Measurements from ENCODE around the gene GNAT2.
A peak's percentile ranks its signal among the peaks of the same experiment; 100 is the strongest.

The GNAT2 gene

DNA sequence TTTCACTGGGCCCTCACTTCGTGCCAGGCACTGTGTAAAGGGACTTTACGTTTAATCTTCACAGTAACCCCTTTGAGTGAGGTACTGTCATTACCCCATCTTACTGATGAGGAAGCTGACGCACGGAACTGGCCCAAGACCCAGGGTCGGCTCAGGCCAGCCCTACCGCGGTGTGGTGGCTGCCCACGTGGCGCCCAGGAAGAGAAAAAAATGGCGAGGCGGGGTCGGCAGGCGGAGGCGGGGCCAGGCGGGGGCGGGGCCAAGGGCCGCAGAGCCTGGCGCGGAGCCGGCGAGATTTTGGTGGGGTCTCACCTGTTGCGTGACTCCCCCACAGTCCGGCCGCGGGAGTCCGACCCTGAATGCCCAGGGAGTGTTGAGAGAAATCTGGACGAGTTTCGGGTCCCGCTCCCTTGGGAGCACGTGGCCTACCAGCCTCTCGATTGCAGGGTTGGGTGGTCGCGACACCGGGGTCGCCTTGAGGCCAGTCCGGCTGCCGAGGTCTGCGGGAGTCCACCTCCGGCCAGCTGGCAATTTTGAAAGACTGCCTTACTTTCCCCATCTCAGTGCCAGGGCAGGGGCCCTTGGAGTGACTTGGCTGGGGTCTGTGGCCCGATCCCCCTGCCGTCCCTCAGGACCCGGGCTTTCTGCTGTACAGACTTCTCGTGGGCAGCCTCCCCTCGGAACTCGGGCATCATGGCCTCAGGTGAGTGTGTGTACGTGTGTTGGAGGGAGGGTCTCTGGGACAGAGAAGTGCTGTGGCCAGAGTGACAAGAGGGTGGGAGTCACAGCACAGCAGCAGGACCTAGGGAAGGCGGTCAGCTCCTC, at the start of gene GNAT2, which contains the start of gene AMPD2 (continued):
- TF ChIP-seq, protein P1, sequence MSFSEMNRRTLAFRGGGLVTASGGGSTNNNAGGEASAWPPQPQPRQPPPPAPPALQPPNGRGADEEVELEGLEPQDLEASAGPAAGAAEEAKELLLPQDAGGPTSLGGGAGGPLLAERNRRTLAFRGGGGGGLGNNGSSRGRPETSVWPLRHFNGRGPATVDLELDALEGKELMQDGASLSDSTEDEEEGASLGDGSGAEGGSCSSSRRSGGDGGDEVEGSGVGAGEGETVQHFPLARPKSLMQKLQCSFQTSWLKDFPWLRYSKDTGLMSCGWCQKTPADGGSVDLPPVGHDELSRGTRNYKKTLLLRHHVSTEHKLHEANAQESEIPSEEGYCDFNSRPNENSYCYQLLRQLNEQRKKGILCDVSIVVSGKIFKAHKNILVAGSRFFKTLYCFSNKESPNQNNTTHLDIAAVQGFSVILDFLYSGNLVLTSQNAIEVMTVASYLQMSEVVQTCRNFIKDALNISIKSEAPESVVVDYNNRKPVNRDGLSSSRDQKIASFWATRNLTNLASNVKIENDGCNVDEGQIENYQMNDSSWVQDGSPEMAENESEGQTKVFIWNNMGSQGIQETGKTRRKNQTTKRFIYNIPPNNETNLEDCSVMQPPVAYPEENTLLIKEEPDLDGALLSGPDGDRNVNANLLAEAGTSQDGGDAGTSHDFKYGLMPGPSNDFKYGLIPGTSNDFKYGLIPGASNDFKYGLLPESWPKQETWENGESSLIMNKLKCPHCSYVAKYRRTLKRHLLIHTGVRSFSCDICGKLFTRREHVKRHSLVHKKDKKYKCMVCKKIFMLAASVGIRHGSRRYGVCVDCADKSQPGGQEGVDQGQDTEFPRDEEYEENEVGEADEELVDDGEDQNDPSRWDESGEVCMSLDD (tag by site-specific recombination; IDR thresholded peaks at IDR 0.05) = no peak
- TF ChIP-seq ZNF184 (tag by site-specific recombination; IDR thresholded peaks at IDR 0.05) = no peak
- no peak; the same call in 1 of the 2 replicates for TF ChIP-seq ZNF660 (tag by site-specific recombination; IDR thresholded peaks at IDR 0.05)
- no peak for TF ChIP-seq ZNF404 (tag by site-specific recombination; IDR thresholded peaks at IDR 0.05)
- TF ChIP-seq, protein P2, sequence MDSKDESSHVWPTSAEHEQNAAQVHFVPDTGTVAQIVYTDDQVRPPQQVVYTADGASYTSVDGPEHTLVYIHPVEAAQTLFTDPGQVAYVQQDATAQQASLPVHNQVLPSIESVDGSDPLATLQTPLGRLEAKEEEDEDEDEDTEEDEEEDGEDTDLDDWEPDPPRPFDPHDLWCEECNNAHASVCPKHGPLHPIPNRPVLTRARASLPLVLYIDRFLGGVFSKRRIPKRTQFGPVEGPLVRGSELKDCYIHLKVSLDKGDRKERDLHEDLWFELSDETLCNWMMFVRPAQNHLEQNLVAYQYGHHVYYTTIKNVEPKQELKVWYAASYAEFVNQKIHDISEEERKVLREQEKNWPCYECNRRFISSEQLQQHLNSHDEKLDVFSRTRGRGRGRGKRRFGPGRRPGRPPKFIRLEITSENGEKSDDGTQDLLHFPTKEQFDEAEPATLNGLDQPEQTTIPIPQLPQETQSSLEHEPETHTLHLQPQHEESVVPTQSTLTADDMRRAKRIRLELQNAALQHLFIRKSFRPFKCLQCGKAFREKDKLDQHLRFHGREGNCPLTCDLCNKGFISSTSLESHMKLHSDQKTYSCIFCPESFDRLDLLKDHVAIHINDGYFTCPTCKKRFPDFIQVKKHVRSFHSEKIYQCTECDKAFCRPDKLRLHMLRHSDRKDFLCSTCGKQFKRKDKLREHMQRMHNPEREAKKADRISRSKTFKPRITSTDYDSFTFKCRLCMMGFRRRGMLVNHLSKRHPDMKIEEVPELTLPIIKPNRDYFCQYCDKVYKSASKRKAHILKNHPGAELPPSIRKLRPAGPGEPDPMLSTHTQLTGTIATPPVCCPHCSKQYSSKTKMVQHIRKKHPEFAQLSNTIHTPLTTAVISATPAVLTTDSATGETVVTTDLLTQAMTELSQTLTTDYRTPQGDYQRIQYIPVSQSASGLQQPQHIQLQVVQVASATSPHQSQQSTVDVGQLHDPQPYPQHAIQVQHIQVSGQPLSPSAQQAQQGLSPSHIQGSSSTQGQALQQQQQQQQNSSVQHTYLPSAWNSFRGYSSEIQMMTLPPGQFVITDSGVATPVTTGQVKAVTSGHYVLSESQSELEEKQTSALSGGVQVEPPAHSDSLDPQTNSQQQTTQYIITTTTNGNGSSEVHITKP (tag by site-specific recombination; IDR thresholded peaks at IDR 0.05) = peak; percentile 14; the same call in 1 of the 2 replicates
- no peak for TF ChIP-seq ZNF658 (tag by site-specific recombination; IDR thresholded peaks at IDR 0.05)
- TF ChIP-seq ZNF473 (tag by site-specific recombination; IDR thresholded peaks at IDR 0.05) = no peak
- no peak for TF ChIP-seq ZNF223 (tag by site-specific recombination; IDR thresholded peaks at IDR 0.05)
- no peak for TF ChIP-seq ZNF266 (tag by site-specific recombination; IDR thresholded peaks at IDR 0.05; ENCODE audit: low read depth)
- no peak for TF ChIP-seq ZNF558 (tag by site-specific recombination; IDR thresholded peaks at IDR 0.05)
- TF ChIP-seq KLF10 (tag by site-specific recombination; IDR thresholded peaks at IDR 0.05) = peak; percentile 51
- TF ChIP-seq ZNF561 (tag by site-specific recombination; IDR thresholded peaks at IDR 0.05; ENCODE audit: borderline replicate concordance) = 0 out of 2 replicates have a peak, but pooled peaks have one; percentile 17
- no peak for TF ChIP-seq ZNF830 (tag by site-specific recombination; IDR thresholded peaks at IDR 0.05; ENCODE audit: low read depth)
- TF ChIP-seq KLF7 (tag by site-specific recombination; IDR thresholded peaks at IDR 0.05; ENCODE audit: borderline replicate concordance) = no peak
- peak; percentile 94 for TF ChIP-seq ZNF600 (tag by site-specific recombination; IDR thresholded peaks at IDR 0.05)
- TF ChIP-seq, protein P3, sequence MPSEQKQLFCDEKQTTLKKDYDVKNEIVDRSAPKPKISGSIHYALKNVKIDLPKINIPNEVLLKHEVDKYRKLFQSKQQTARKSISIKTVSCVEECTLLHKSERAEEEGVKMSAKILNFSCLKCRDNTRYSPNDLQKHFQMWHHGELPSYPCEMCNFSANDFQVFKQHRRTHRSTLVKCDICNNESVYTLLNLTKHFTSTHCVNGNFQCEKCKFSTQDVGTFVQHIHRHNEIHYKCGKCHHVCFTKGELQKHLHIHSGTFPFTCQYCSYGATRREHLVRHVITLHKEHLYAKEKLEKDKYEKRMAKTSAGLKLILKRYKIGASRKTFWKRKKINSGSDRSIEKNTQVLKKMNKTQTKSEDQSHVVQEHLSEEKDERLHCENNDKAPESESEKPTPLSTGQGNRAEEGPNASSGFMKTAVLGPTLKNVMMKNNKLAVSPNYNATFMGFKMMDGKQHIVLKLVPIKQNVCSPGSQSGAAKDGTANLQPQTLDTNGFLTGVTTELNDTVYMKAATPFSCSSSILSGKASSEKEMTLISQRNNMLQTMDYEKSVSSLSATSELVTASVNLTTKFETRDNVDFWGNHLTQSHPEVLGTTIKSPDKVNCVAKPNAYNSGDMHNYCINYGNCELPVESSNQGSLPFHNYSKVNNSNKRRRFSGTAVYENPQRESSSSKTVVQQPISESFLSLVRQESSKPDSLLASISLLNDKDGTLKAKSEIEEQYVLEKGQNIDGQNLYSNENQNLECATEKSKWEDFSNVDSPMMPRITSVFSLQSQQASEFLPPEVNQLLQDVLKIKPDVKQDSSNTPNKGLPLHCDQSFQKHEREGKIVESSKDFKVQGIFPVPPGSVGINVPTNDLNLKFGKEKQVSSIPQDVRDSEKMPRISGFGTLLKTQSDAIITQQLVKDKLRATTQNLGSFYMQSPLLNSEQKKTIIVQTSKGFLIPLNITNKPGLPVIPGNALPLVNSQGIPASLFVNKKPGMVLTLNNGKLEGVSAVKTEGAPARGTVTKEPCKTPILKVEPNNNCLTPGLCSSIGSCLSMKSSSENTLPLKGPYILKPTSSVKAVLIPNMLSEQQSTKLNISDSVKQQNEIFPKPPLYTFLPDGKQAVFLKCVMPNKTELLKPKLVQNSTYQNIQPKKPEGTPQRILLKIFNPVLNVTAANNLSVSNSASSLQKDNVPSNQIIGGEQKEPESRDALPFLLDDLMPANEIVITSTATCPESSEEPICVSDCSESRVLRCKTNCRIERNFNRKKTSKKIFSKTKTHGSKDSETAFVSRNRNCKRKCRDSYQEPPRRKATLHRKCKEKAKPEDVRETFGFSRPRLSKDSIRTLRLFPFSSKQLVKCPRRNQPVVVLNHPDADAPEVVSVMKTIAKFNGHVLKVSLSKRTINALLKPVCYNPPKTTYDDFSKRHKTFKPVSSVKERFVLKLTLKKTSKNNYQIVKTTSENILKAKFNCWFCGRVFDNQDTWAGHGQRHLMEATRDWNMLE (tag by site-specific recombination; conservative IDR thresholded peaks at IDR 0.05; ENCODE audit: low read depth) = no peak; the same call in 1 of the 2 replicates
- TF ChIP-seq, protein P4, sequence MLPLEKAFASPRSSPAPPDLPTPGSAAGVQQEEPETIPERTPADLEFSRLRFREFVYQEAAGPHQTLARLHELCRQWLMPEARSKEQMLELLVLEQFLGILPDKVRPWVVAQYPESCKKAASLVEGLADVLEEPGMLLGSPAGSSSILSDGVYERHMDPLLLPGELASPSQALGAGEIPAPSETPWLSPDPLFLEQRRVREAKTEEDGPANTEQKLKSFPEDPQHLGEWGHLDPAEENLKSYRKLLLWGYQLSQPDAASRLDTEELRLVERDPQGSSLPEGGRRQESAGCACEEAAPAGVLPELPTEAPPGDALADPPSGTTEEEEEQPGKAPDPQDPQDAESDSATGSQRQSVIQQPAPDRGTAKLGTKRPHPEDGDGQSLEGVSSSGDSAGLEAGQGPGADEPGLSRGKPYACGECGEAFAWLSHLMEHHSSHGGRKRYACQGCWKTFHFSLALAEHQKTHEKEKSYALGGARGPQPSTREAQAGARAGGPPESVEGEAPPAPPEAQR (tag by site-specific recombination; IDR thresholded peaks at IDR 0.05) = no peak
- no peak for TF ChIP-seq ZNF146 (tag by site-specific recombination; IDR thresholded peaks at IDR 0.05)
- no peak for TF ChIP-seq ZNF677 (tag by site-specific recombination; IDR thresholded peaks at IDR 0.05)
- TF ChIP-seq, protein P5, sequence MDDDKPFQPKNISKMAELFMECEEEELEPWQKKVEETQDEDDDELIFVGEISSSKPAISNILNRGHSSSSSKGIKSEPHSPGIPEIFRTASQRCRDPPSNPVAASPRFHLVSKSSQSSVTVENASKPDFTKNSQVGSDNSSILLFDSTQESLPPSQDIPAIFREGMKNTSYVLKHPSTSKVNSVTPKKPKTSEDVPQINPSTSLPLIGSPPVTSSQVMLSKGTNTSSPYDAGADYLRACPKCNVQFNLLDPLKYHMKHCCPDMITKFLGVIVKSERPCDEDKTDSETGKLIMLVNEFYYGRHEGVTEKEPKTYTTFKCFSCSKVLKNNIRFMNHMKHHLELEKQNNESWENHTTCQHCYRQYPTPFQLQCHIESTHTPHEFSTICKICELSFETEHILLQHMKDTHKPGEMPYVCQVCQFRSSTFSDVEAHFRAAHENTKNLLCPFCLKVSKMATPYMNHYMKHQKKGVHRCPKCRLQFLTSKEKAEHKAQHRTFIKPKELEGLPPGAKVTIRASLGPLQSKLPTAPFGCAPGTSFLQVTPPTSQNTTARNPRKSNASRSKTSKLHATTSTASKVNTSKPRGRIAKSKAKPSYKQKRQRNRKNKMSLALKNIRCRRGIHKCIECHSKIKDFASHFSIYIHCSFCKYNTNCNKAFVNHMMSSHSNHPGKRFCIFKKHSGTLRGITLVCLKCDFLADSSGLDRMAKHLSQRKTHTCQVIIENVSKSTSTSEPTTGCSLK (tag by site-specific recombination; IDR thresholded peaks at IDR 0.05) = no peak
- no peak for TF ChIP-seq ZNF426 (tag by site-specific recombination; IDR thresholded peaks at IDR 0.05)
- TF ChIP-seq ZNF560 (tag by site-specific recombination; IDR thresholded peaks at IDR 0.05; ENCODE audit: borderline replicate concordance) = no peak
- no peak for TF ChIP-seq ZNF548 (tag by site-specific recombination; IDR thresholded peaks at IDR 0.05)
- no peak for TF ChIP-seq ZNF510 (tag by site-specific recombination; IDR thresholded peaks at IDR 0.05; ENCODE audit: insufficient replicate concordance)
